Gastrocnemius medialis (tissue), 4 donors: ENCODE data around the gene ISOC2.

Experiments used
- CTCF ChIP-seq, 5 experiments: fragments of 450-650 bp in 3 of 5; fragments of 200-600 bp in 2 of 5; sonication (generic) in 2 of 5; IDR thresholded peaks in 4 of 5; conservative IDR thresholded peaks in 1 of 5; 1 replicate in 4 of 5; 2 replicates in 1 of 5; pipeline ENCODE4 v1.5.1; 2016 to 2019; ENCODE audit warnings: antibody characterized with exemption in 5 of 5, mild to moderate bottlenecking in 3 of 5, moderate library complexity in 3 of 5
- POLR2A ChIP-seq, 2 donors: fragments of 450-650 bp; IDR thresholded peaks; one replicate each; pipeline ENCODE4 v1.6.1; 2017; ENCODE audit warnings: antibody characterized with exemption in 2 of 2, mild to moderate bottlenecking in 2 of 2, moderate library complexity in 2 of 2

- peak; percentile 79 to 98 (median 95) for TF ChIP-seq CTCF (IDR thresholded peaks at IDR 0.05 in 4 of 5, conservative IDR thresholded peaks at IDR 0.05 in 1 of 5)
- no peak for TF ChIP-seq POLR2A (IDR thresholded peaks at IDR 0.05)
Observed at GRCh38 chr19:55467236-55468053, 6.0 kb upstream of the ISOC2 start.
